ENCODE results near the gene GGACT.

GGACT gene

DNA sequence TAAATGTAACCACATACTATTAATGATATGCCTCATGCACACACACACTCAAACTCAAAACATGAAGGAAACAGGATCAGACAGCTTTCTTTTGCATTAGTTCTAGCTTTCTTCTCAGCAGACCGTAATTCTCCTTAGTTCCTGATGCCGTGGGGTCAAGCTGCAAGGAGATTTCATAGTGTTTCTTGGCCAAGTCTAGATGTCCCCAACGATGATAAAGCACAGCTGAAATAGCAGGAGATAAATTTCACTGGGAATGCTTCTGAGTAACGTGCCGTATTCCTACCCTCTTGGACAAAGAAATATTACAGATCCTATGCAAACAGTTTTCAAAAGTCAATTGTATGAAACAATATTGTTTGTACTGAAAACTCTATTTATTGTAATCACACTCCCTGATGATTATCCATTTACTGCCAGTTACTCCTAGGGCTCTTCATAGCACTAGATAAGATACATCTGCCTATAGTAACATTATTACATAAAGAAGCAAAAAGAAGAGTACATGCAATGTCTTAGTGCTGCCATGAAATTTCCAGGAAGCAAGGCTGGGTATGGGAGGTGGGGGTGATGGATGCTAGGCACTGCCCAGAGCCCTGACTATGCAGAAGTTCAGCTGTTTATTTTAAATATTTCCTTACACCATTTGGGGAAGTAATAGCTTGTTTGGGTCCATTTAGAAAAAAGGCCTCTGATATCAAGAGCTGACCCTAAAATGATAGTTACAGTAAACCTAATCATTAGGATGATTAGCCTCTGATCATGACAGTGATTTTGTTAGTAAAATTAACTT lies 16.5 kb upstream of the GGACT start:
- no peaks in the 10 kb centered on the region for H3K9me3 ChIP-seq (ENCODE audit: control insufficient read depth, insufficient read depth, low read depth, low read length)
- ChIA-PET CTCF (interaction anchor here (0.9 kb wide), 1 partner anchor 10 kb away, joined by 5 read pairs; no protein-coding TSS in a partner anchor), POLR2A (no interaction called here)
- no peaks in the 10 kb centered on the region for H3K4me1 ChIP-seq (ENCODE audit: control insufficient read depth, insufficient read depth, low read length)
- no peak overlapping the region for H3K4me3 ChIP-seq (ENCODE audit: low read depth, low read length)
- H3K36me3 ChIP-seq (ENCODE audit: control insufficient read depth in 2 of 2, insufficient read depth in 1 of 2, low read length in 2 of 2) = no peaks in the 10 kb centered on the region
- no peak for TF ChIP-seq ZNF19 (tag by site-specific recombination; IDR thresholded peaks at IDR 0.05; ENCODE audit: low read depth)
- TF ChIP-seq ZNF214 (tag by site-specific recombination; IDR thresholded peaks at IDR 0.05; ENCODE audit: borderline replicate concordance) = no peak
- TF ChIP-seq, protein P1, sequence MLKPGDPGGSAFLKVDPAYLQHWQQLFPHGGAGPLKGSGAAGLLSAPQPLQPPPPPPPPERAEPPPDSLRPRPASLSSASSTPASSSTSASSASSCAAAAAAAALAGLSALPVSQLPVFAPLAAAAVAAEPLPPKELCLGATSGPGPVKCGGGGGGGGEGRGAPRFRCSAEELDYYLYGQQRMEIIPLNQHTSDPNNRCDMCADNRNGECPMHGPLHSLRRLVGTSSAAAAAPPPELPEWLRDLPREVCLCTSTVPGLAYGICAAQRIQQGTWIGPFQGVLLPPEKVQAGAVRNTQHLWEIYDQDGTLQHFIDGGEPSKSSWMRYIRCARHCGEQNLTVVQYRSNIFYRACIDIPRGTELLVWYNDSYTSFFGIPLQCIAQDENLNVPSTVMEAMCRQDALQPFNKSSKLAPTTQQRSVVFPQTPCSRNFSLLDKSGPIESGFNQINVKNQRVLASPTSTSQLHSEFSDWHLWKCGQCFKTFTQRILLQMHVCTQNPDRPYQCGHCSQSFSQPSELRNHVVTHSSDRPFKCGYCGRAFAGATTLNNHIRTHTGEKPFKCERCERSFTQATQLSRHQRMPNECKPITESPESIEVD (tag by site-specific recombination; IDR thresholded peaks at IDR 0.05) = no peak
- TF ChIP-seq ZEB2 (tag by site-specific recombination; IDR thresholded peaks at IDR 0.05) = no peak
- no peak for TF ChIP-seq ZNF677 (tag by site-specific recombination; IDR thresholded peaks at IDR 0.05)
- no peak for TF ChIP-seq ZNF629 (tag by site-specific recombination; IDR thresholded peaks at IDR 0.05)
- no peak for TF ChIP-seq ZNF404 (tag by site-specific recombination; IDR thresholded peaks at IDR 0.05)
- TF ChIP-seq ZNF2 (tag by site-specific recombination; IDR thresholded peaks at IDR 0.05) = no peak
- TF ChIP-seq, protein P2, sequence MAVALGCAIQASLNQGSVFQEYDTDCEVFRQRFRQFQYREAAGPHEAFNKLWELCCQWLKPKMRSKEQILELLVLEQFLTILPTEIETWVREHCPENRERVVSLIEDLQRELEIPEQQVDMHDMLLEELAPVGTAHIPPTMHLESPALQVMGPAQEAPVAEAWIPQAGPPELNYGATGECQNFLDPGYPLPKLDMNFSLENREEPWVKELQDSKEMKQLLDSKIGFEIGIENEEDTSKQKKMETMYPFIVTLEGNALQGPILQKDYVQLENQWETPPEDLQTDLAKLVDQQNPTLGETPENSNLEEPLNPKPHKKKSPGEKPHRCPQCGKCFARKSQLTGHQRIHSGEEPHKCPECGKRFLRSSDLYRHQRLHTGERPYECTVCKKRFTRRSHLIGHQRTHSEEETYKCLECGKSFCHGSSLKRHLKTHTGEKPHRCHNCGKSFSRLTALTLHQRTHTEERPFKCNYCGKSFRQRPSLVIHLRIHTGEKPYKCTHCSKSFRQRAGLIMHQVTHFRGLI (tag by site-specific recombination; IDR thresholded peaks at IDR 0.05) = no peak
- TF ChIP-seq ZNF174 (tag by site-specific recombination; IDR thresholded peaks at IDR 0.05) = no peak
- no peak for TF ChIP-seq ZNF843 (tag by site-specific recombination; IDR thresholded peaks at IDR 0.05)
- TF ChIP-seq, protein P3, sequence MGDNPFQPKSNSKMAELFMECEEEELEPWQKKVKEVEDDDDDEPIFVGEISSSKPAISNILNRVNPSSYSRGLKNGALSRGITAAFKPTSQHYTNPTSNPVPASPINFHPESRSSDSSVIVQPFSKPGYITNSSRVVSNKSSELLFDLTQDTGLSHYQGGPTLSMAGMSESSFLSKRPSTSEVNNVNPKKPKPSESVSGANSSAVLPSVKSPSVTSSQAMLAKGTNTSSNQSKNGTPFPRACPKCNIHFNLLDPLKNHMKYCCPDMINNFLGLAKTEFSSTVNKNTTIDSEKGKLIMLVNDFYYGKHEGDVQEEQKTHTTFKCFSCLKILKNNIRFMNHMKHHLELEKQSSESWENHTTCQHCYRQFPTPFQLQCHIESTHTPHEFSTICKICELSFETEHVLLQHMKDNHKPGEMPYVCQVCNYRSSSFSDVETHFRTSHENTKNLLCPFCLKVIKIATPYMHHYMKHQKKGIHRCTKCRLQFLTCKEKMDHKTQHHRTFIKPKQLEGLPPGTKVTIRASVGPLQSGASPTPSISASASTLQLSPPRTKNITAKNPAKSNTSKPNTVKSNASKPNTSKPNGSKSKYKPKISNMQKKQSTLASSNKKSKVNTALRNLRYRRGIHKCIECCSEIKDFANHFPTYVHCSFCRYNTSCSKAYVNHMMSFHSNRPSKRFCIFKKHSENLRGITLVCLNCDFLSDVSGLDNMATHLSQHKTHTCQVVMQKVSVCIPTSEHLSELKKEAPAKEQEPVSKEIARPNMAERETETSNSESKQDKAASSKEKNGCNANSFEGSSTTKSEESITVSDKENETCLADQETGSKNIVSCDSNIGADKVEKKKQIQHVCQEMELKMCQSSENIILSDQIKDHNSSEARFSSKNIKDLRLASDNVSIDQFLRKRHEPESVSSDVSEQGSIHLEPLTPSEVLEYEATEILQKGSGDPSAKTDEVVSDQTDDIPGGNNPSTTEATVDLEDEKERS (tag by site-specific recombination; IDR thresholded peaks at IDR 0.05) = no peak
- no peak for TF ChIP-seq PRDM1 (tag by site-specific recombination; IDR thresholded peaks at IDR 0.05)
- TF ChIP-seq, protein P4, sequence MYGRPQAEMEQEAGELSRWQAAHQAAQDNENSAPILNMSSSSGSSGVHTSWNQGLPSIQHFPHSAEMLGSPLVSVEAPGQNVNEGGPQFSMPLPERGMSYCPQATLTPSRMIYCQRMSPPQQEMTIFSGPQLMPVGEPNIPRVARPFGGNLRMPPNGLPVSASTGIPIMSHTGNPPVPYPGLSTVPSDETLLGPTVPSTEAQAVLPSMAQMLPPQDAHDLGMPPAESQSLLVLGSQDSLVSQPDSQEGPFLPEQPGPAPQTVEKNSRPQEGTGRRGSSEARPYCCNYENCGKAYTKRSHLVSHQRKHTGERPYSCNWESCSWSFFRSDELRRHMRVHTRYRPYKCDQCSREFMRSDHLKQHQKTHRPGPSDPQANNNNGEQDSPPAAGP (tag by site-specific recombination; IDR thresholded peaks at IDR 0.05) = no peak
- no peak overlapping the region for H3K27ac ChIP-seq (ENCODE audit: extremely low read depth, low read depth, low read length)

DNA sequence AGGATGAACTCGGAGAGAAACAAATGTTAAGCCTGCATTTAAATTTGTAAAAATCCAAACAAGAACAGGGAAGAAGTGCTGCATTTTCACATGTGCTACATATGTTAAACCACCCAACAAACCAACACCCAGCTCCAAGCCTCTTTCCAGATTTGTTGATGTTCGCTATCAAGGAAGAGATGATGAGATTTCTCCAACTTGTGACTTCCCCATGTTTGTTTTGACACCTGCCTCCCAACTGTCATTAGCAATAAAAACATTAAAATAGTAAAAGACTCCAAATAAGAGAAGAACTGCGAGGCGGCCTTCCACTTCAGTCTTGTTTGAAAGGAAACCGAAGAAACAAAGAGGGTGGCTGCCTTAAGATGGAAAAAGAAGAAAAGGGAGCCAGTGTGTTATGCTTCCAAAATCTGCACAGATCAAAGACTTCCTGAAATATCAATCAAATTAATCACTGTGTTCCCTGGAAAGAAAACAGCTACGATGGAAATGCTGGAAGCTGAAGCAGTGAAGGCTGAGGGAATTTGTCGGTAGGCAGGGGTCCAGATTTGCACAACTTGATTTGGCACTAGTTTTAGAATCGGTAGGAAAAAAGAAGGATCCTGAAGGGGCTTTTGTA lies 14.0 kb upstream of the GGACT start:
- H3K4me3 ChIP-seq (ENCODE audit: low read depth, low read length) = no peak overlapping the region
- no peaks in the 10 kb centered on the region for H3K9me3 ChIP-seq (ENCODE audit: control insufficient read depth, insufficient read depth, low read depth, low read length)
- H3K36me3 ChIP-seq (ENCODE audit: control insufficient read depth in 2 of 2, insufficient read depth in 1 of 2, low read length in 2 of 2) = no peaks in the 10 kb centered on the region
- POLR2A ChIA-PET = no interaction called here
- TF ChIP-seq ZNF350 (tag by site-specific recombination; IDR thresholded peaks at IDR 0.05) = no peak
- no peak for TF ChIP-seq ZNF791 (tag by site-specific recombination; IDR thresholded peaks at IDR 0.05)
- TF ChIP-seq KLF1 (tag by site-specific recombination; IDR thresholded peaks at IDR 0.05) = no peak
- TF ChIP-seq, protein P5, sequence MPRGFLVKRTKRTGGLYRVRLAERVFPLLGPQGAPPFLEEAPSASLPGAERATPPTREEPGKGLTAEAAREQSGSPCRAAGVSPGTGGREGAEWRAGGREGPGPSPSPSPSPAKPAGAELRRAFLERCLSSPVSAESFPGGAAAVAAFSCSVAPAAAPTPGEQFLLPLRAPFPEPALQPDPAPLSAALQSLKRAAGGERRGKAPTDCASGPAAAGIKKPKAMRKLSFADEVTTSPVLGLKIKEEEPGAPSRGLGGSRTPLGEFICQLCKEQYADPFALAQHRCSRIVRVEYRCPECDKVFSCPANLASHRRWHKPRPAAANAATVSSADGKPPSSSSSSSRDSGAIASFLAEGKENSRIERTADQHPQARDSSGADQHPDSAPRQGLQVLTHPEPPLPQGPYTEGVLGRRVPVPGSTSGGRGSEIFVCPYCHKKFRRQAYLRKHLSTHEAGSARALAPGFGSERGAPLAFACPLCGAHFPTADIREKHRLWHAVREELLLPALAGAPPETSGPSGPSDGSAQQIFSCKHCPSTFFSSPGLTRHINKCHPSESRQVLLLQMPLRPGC (tag by site-specific recombination; IDR thresholded peaks at IDR 0.05) = no peak
- TF ChIP-seq, protein P6, sequence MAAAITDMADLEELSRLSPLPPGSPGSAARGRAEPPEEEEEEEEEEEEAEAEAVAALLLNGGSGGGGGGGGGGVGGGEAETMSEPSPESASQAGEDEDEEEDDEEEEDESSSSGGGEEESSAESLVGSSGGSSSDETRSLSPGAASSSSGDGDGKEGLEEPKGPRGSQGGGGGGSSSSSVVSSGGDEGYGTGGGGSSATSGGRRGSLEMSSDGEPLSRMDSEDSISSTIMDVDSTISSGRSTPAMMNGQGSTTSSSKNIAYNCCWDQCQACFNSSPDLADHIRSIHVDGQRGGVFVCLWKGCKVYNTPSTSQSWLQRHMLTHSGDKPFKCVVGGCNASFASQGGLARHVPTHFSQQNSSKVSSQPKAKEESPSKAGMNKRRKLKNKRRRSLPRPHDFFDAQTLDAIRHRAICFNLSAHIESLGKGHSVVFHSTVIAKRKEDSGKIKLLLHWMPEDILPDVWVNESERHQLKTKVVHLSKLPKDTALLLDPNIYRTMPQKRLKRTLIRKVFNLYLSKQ (tag by site-specific recombination; IDR thresholded peaks at IDR 0.05; ENCODE audit: borderline replicate concordance) = no peak
- H3K27ac ChIP-seq (ENCODE audit: extremely low read depth, low read depth, low read length) = no peak overlapping the region
- CTCF ChIA-PET = no interaction called here
- no peaks in the 10 kb centered on the region for H3K4me1 ChIP-seq (ENCODE audit: control insufficient read depth, insufficient read depth, low read length)
